ENCODE data around the gene RAD18.

The RAD18 gene

GRCh38 chr3:8937064-8938020, 25.9 kb downstream of the RAD18 start:
- no peak for DNase-seq (ENCODE audit: extremely low spot score)
- POLR2A ChIA-PET: no interaction called here
- CTCF ChIA-PET: interaction anchor here (0.8 to 2.4 kb wide), 4 partner anchors 10 to 50 kb away, joined by 3 to 7 read pairs (median 4); no protein-coding TSS in a partner anchor
- no peak for TF ChIP-seq CTCF (IDR thresholded peaks at IDR 0.05; ENCODE audit: control extremely low read depth, extremely low read depth, low read depth, missing control alignments)

- DNase-seq (ENCODE audit: extremely low spot score): no peak
- no peak for TF ChIP-seq CTCF (IDR thresholded peaks at IDR 0.05; ENCODE audit: control extremely low read depth, extremely low read depth, low read depth, missing control alignments)
- ChIA-PET CTCF (no interaction called here), POLR2A (no interaction called here)
Observed at GRCh38 chr3:8932507-8932906, 30.8 kb downstream of the RAD18 start.

- no peak for DNase-seq (ENCODE audit: extremely low spot score)
- ChIA-PET POLR2A (no interaction called here), CTCF (no interaction called here)
- TF ChIP-seq CTCF (IDR thresholded peaks at IDR 0.05; ENCODE audit: control extremely low read depth, extremely low read depth, low read depth, missing control alignments): no peak
Observed at GRCh38 chr3:8931342-8931741, 31.9 kb downstream of the RAD18 start.

- TF ChIP-seq CTCF (IDR thresholded peaks at IDR 0.05; ENCODE audit: control extremely low read depth, extremely low read depth, low read depth, missing control alignments): no peak
- POLR2A ChIA-PET: no interaction called here
- no peak for DNase-seq (ENCODE audit: extremely low spot score)
- CTCF ChIA-PET: interaction anchor here (1.5 kb wide), 1 partner anchor 9 kb away, joined by 5 read pairs; no protein-coding TSS in a partner anchor
Observed at GRCh38 chr3:8929860-8930259, 33.4 kb downstream of the RAD18 start.

GRCh38 chr3:8914491-8914890, 48.8 kb downstream of the RAD18 start:
- CTCF ChIA-PET: interaction anchor here (1.1 to 1.4 kb wide), 2 partner anchors 16 to 388 kb away, joined by 3 read pairs; no protein-coding TSS in a partner anchor

GRCh38 chr3:8911781-8912180, 51.5 kb downstream of the RAD18 start:
- CTCF ChIA-PET: no interaction called here
- POLR2A ChIA-PET: interaction anchor here (0.6 kb wide), 1 partner anchor 48 kb away, joined by 3 read pairs; no protein-coding TSS in a partner anchor

More at GRCh38 chr3:8914491-8914890, 48.8 kb downstream of the RAD18 start:
- DNase-seq (ENCODE audit: extremely low spot score): no peak
- POLR2A ChIA-PET: no interaction called here
- TF ChIP-seq CTCF (IDR thresholded peaks at IDR 0.05; ENCODE audit: control extremely low read depth, extremely low read depth, low read depth, missing control alignments): no peak

More at GRCh38 chr3:8911781-8912180, 51.5 kb downstream of the RAD18 start:
- no peak for TF ChIP-seq CTCF (IDR thresholded peaks at IDR 0.05; ENCODE audit: control extremely low read depth, extremely low read depth, low read depth, missing control alignments)
- DNase-seq (ENCODE audit: extremely low spot score): no peak
